Muscle of leg (tissue), 11 donors: ENCODE data around the gene RPL21. TPM values are rescaled to one million over a fixed set of nuclear protein-coding genes. Genes with fewer than 3 reads are reported as not detected.
"Not testable (repeated sequence)": the region's sequence is repeated elsewhere in the genome, so short reads cannot be mapped to it uniquely, and the experiment has no call there.

ENCODE experiments used
- DNase-seq: peaks from one replicate; pipeline ENCODE4 v3.0.0; 2013
- H3K27ac ChIP-seq: one replicate; pipeline ENCODE4 v1.5.1; 2013; ENCODE audit warnings: mild to moderate bottlenecking, low read length, control low read depth
- H3K27me3 ChIP-seq: one replicate; pipeline ENCODE4 v1.6.1; 2013; ENCODE audit warnings: low read length; ENCODE audit not compliant: control insufficient read depth, insufficient read depth
- H3K36me3 ChIP-seq: one replicate; pipeline ENCODE4 v1.6.1; 2013; ENCODE audit warnings: low read length; ENCODE audit not compliant: control insufficient read depth, insufficient read depth
- H3K4me1 ChIP-seq: one replicate; pipeline ENCODE4 v1.6.1; 2013; ENCODE audit warnings: low read length; ENCODE audit not compliant: control insufficient read depth, insufficient read depth
- H3K4me3 ChIP-seq: one replicate; pipeline ENCODE4 v1.5.1; 2013; ENCODE audit warnings: low read length, control low read depth
- H3K9me3 ChIP-seq: replicated peaks from 2 replicates; pipeline ENCODE4 v1.6.1; 2013; ENCODE audit warnings: low read depth, low read length; ENCODE audit not compliant: control insufficient read depth
- WGBS: methylation state at CpG from one replicate; pipeline ENCODE4 v1.1.5; 2013; ENCODE audit warnings: missing lambda C conversion rate; ENCODE audit not compliant: insufficient coverage; 5-methylcytosine and 5-hydroxymethylcytosine counted together
- polyA plus RNA-seq, 8 donors: library from polyadenylated mRNA; unstranded; fragments of 120-200 nt; gene quantifications; one replicate each; pipeline versions ENCODE4 v1.2.1 to v1.2.3, GENCODE V29; 2013; ENCODE audit warnings: inconsistent platforms in 1 of 8, low replicate concordance in 1 of 8; ENCODE audit not compliant: insufficient read length in 8 of 8, insufficient read depth in 1 of 8
- total RNA-seq: library from RNA; stranded (reverse); fragments of 120-200 nt; gene quantifications from one replicate; pipeline ENCODE4 v1.2.4, GENCODE V29; 2013

Gene RPL21
- total and polyA plus RNA-seq, 9 donors, result 1,140 to 4,206 (median 1,249) TPM

DNA sequence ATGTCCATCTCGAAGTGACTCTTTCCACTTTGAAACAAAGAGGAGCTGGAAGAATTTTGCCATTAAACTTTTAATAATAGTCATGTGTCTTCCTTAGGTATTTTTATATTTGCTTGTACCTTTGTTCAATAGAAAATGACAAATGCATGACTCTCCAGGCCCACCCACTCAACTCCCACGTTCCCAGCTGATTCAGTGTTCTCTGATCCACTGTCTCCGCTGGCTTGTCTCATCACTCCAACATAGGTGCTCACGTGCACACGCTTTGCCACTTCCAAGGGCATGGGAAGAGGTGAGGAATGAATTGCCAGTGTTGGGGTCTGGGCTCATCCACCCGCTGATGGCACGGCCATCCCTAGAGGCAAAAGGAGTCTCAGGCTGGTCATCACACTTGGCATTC lies 43.7 kb downstream of the RPL21 start:
- peaks cover 8% of the 10 kb centered on the region for H3K27me3 ChIP-seq
- no peaks in the 10 kb centered on the region for H3K9me3 ChIP-seq
- no peak overlapping the region for H3K4me3 ChIP-seq
- H3K27ac ChIP-seq, result no peak overlapping the region
- H3K36me3 ChIP-seq, result no peaks in the 10 kb centered on the region
- no CpG with 5 or more reads among the region's 7 CpGs for WGBS
- no peak for DNase-seq
- no peaks in the 10 kb centered on the region for H3K4me1 ChIP-seq

DNA sequence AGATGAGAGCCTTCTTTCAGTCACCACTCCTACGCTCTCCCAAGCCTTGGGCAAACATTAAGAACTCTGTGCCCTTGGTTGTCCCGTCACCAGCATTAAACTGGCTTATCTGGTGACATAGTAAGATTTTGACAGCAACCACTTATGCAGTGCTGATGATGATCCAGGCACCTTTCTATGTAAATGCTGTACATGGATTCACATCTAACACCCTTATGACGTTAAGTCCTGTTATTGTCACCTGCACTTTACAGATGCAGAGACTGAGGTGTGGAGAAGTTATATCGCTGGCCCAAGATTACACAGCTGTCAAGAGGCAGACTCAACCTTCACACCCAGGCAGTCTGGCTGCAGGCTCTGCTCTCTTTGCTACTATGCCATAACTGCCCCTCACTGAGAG lies 44.3 kb downstream of the RPL21 start:
- 83% methylated on average over 1 of the region's 4 CpGs for WGBS
- DNase-seq, result no peak
- no peak overlapping the region for H3K4me3 ChIP-seq

DNA sequence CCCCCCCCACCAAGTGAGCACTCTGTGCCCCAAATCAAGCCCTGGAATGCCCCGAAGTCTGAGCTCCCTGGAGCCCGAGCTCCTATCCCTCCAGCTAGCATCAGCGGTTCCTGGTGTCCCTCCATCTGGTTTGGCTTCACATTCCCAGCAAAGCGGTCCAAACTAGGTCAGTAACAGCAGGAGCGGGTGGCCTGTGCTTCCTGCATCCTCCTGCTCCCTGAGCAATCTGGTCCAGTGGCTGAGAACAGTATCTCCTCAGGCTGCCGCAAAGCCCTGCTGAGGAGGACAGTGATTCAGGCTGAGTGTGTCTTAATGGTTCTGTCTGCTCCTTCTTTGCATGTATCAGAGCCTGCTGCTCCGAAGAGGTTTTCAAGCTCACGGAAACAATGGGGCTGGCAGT lies 45.1 kb downstream of the RPL21 start:
- Histone ChIP-seq H3K4me3 (no peak overlapping the region), H3K4me1 (no peaks in the 10 kb centered on the region), H3K36me3 (no peaks in the 10 kb centered on the region), H3K27ac (no peak overlapping the region), H3K27me3 (peaks cover 8% of the 10 kb centered on the region), H3K9me3 (no peaks in the 10 kb centered on the region)
- DNase-seq, result no peak
- 75% methylated on average over 7 of the region's 8 CpGs for WGBS

More for the DNA sequence above, 44.3 kb downstream of the RPL21 start:
- no peaks in the 10 kb centered on the region for H3K36me3 ChIP-seq
- H3K9me3 ChIP-seq, result no peaks in the 10 kb centered on the region
- H3K27me3 ChIP-seq, result peaks cover 8% of the 10 kb centered on the region
- H3K27ac ChIP-seq, result no peak overlapping the region
- H3K4me1 ChIP-seq, result no peaks in the 10 kb centered on the region

DNA sequence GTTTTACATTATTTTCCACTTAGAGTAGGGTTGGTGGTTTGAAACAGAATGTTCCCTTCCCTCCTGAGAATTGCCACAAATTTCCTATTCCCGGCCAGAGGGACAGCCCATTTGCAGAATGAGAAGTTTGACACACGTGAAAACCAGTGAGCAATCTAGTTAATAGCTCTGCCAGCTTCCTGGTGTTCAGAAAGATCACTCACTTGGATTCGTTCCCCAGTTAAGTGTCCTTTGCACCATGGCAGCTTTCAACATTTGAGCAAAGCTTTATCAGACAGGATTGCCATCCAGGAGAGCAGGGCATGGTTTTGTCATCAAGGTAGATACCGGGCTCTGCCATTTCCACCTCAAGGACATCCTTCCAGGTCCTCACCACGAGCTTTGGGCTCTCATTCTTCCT lies 47.5 kb downstream of the RPL21 start:
- whole genome bisulfite sequencing, result 65% methylated on average over 4 of the region's 5 CpGs
- H3K27ac ChIP-seq, result no peak overlapping the region
- no peak overlapping the region for H3K4me3 ChIP-seq
- H3K36me3 ChIP-seq, result no peaks in the 10 kb centered on the region
- no peaks in the 10 kb centered on the region for H3K9me3 ChIP-seq
- peaks cover 8% of the 10 kb centered on the region for H3K27me3 ChIP-seq
- DNase-seq, result no peak
- H3K4me1 ChIP-seq, result no peaks in the 10 kb centered on the region

DNA sequence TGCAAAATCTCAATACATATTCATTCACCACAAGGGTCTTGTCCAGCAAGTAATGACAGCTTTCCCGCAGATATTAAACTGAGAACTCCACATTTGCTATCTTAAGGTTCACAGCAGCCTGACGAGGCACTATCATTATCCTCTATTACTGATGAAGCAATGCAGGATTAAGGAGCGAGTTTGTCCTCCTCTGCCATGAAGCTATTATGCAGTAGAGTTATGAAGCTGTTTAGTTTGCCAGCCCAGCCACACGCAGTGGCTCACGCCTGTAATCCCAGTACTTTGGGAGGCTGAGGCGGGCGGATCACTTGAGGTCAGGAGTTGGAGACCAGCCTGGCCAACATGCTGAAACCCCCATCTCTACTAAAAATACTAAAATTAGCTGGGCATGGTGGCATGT lies 49.0 kb downstream of the RPL21 start:
- not testable (repeated sequence) for H3K27me3 ChIP-seq, DNase-seq, H3K27ac ChIP-seq, H3K4me3 ChIP-seq, H3K36me3 ChIP-seq, H3K4me1 ChIP-seq, H3K9me3 ChIP-seq
- 69% methylated on average over 3 of the region's 7 CpGs for WGBS

DNA sequence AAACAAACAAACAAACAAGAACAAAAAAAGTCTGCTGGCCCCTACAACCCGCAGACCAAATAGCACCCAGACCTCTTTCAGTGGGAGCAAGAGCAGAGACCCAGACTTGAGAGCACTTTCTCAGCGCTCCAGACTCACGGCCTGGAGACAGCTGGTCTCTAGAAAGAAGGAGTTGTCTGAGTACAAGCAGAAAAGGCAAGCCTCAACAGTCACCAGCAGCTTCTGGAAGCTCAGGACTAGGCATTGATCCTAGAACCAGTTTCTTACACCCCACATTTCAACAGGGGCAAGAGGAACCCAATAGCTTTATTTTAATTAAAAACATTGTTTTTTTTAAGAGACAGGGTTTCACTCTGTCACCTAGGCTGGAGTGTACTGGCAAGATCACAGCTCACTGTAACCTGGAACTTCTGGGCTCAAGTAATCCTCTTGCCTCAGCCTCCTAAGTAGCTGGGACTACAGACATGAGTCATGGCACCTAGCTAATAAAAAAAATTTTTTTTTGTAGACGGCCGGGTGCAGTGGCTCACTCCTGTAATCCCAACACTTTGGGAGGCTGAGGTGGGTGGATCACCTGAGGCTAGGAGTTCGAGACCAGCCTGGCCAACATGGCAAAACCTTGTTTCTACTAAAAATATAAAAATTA lies 49.7 kb downstream of the RPL21 start:
- no peak overlapping the region for H3K4me3 ChIP-seq
- no peaks in the 10 kb centered on the region for H3K4me1 ChIP-seq
- H3K27ac ChIP-seq, result no peak overlapping the region
- DNase-seq, result no peak
- H3K27me3 ChIP-seq, result peaks cover 3% of the 10 kb centered on the region
- no peaks in the 10 kb centered on the region for H3K9me3 ChIP-seq
- no CpG with 5 or more reads among the region's 6 CpGs for WGBS
- H3K36me3 ChIP-seq, result no peaks in the 10 kb centered on the region

DNA sequence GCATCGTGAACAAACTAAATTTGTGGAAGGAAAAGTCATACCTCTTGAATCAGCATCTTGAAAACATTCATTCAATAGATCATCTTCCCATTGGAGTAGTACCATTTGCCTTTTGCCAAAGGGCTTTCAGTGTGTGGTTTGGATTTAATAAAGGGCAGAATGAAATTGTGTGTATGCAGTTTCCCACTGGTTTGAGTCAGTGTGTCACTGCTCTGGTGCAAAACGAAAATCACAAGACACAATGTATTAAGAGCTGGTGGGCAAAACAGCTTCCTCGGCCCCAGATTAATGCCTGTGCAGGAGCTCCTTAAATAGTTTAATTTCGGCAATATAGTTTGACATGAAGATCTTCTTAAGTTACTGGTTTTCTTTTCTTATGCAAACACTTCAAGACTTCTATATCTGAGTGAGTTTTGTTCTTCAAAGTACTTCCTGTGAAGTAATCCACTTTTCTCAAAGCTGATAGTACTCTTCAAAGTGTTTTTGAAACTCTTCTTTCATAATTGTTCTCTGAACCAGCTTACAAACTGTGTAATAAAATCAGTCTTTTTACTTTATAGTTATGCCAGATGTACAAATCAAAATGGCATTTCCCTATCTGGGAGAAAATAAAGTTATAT lies 51.4 kb downstream of the RPL21 start:
- Histone ChIP-seq H3K4me1 (no peaks in the 10 kb centered on the region), H3K9me3 (no peaks in the 10 kb centered on the region), H3K27ac (no peak overlapping the region), H3K4me3 (no peak overlapping the region), H3K27me3 (peaks cover 3% of the 10 kb centered on the region), H3K36me3 (no peaks in the 10 kb centered on the region)
- WGBS, result no CpG with 5 or more reads among the region's 4 CpGs
- no peak for DNase-seq

DNA sequence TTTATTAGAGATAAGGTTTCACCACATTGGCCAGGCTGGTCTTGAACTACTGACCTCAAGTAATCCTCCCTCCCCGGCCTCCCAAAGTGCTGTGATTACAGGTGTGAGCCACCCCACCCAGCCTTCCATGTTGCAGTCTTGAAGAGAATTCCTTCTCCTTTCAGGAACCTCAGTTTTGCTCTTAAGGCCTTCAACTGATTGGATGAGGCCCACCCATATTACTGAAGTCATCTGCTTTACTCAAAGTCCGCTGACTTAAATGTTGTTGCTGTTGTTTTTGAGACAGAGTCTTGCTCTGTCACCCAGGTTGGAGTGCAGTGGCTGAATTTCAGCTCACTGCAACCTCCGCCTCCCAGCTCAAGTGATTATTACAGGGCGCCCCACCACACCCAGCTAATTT lies 52.7 kb downstream of the RPL21 start:
- Histone ChIP-seq H3K4me1 (no peaks in the 10 kb centered on the region), H3K4me3 (no peak overlapping the region), H3K27ac (no peak overlapping the region), H3K36me3 (no peaks in the 10 kb centered on the region), H3K27me3 (no peaks in the 10 kb centered on the region), H3K9me3 (no peaks in the 10 kb centered on the region)
- DNase-seq, result no peak
- WGBS, result no CpG with 5 or more reads among the region's 4 CpGs

DNA sequence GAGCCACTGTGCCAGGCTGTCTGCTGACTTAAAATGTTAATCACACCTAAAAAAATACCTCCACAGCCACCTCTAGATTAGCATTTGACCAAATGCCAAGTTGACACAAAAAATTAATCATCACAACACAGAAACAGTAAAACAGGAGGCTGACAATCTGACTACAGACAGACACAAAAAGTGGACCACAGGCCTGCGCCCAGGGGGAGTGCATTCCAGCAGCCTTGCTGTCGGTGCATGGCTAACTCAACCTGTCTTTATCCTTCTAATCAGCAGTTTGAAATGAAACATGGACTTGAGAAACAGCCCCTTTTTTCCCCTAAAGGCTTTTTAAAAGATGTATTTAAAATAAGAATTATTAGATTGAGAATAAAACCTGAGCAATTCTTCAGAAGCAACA lies 53.3 kb downstream of the RPL21 start:
- Histone ChIP-seq H3K27ac (no peak overlapping the region), H3K4me1 (no peaks in the 10 kb centered on the region), H3K9me3 (no peaks in the 10 kb centered on the region), H3K36me3 (no peaks in the 10 kb centered on the region), H3K27me3 (no peaks in the 10 kb centered on the region), H3K4me3 (no peak overlapping the region)
- no CpG with 5 or more reads among the region's 2 CpGs for WGBS
- DNase-seq, result no peak
